Small intestine (tissue), 7 donors: ENCODE results near the gene RBM3. TPM values are rescaled to one million over a fixed set of nuclear protein-coding genes. Genes with fewer than 3 reads are reported as not detected.

Experiments
- DNase-seq, 2 donors: peaks; one replicate each; pipeline versions ENCODE4 v3.0.0 to v3.0.0-alpha.2; 2013
- FAIRE-seq: peaks from 2 replicates; lab custom pipeline; 2012; peaks lifted over from hg19 to GRCh38; lab: Jason Lieb, UNC
- H3K27ac ChIP-seq, 3 donors: one replicate each; pipeline ENCODE4 v1.5.1; 2013; ENCODE audit warnings: low read length in 2 of 3, mild to moderate bottlenecking in 2 of 3, control low read depth in 1 of 3, inconsistent platforms in 1 of 3, low read depth in 1 of 3, moderate library complexity in 1 of 3
- H3K27me3 ChIP-seq, 3 donors: one replicate each; pipeline ENCODE4 v1.6.1; 2013; ENCODE audit warnings: low read length in 3 of 3, inconsistent platforms in 1 of 3; ENCODE audit not compliant: control insufficient read depth in 3 of 3, insufficient read depth in 3 of 3
- H3K36me3 ChIP-seq, 3 donors: one replicate each; pipeline ENCODE4 v1.6.1; 2013; ENCODE audit warnings: low read length in 3 of 3, inconsistent platforms in 1 of 3, low read depth in 1 of 3, mild to moderate bottlenecking in 1 of 3, moderate library complexity in 1 of 3; ENCODE audit not compliant: control insufficient read depth in 3 of 3, insufficient read depth in 2 of 3
- H3K4me1 ChIP-seq, 3 donors: one replicate each; pipeline ENCODE4 v1.6.1; 2013; ENCODE audit warnings: low read length in 2 of 3, inconsistent platforms in 1 of 3, low read depth in 1 of 3, mild to moderate bottlenecking in 1 of 3, moderate library complexity in 1 of 3; ENCODE audit not compliant: control insufficient read depth in 3 of 3, insufficient read depth in 2 of 3
- H3K4me3 ChIP-seq, 3 donors: one replicate each; pipeline ENCODE4 v1.5.1; 2013; ENCODE audit warnings: low read length in 3 of 3, control low read depth in 1 of 3, inconsistent platforms in 1 of 3, low read depth in 1 of 3, mild to moderate bottlenecking in 1 of 3, moderate library complexity in 1 of 3
- H3K9me3 ChIP-seq, 2 donors: one replicate each; pipeline ENCODE4 v1.6.1; 2013; ENCODE audit warnings: low read depth in 1 of 2, low read length in 1 of 2; ENCODE audit not compliant: control insufficient read depth in 2 of 2, insufficient read depth in 1 of 2
- WGBS, 3 donors: extraction: QIAGEN DNeasy Blood & Tissue Kit; methylation state at CpG; one replicate each; pipeline ENCODE4 v1.1.7; 2013; 5-methylcytosine and 5-hydroxymethylcytosine counted together
- polyA plus RNA-seq, 4 donors: library from polyadenylated mRNA; stranded (reverse) in 3 of 4; unstranded in 1 of 4; fragments of 200-250 nt in 3 of 4; fragments of 120-200 nt in 1 of 4; gene quantifications; one replicate each; pipeline versions ENCODE4 v1.2.1 to v1.2.3, GENCODE V29; 2013
- donor health status: healthy with polysubstance abuse.
- donor health status: control.
- donor health status: control.
- donor health status: Bipolar disorder and iron deficiency.
- donor health status: healthy.

RBM3 gene
- polyA plus RNA-seq, 4 donors: 87.9 to 222 (median 173) TPM

DNA sequence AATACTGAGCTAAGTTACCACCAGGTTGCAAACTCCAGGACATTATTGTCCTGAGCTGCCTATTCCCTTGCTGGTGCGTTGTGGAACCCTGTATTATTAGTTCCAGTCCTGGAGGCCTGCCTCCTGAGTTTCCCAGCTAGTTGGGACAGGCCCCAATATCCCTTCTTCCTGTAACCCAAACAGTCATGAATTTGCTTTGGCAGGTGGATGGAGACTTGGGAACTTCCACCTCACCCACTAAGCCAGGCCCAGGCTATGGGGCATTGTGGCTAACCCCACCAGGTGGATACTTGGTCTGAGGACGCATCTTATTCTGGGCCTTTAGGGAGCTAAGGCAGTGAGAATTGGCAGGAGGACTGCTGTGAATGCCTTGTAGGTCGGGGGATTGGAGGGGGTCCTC is 5.0 kb downstream of the RBM3 start:
- no peak for FAIRE-seq

DNA sequence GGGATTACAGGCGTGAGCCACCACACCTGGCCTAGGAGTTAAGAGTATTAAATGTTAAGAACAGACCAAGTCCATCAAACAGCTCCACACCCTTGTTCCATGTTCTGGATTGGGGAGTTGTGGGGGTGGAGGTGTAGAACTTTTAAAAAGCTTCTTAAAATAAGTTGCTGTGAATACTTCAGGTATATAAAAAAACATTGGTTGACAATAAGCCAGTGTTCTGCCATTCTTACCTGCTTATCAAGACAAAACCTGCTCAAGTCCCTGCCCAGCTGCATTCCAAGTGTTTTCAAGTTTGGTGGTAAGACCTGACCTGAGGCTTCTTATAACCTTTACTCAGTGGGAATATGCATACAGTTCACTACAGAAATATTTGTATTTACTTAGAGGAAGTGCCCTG is 6.4 kb downstream of the RBM3 start:
- no peaks in the 10 kb centered on the region for H3K9me3 ChIP-seq
- H3K36me3 ChIP-seq: peaks cover 0 to 26% (median 2%) of the 10 kb centered on the region in 3 donors
- no peak for DNase-seq
- no peak for FAIRE-seq
- 60 to 85% (median 75%) methylated on average over 1 of the region's 1 CpG for WGBS, 3 donors
- no peaks in the 10 kb centered on the region for H3K27me3 ChIP-seq
- H3K4me3 ChIP-seq: no peak overlapping the region
- H3K27ac ChIP-seq: no peak overlapping the region
- H3K4me1 ChIP-seq: peaks cover 0 to 6% (median 0%) of the 10 kb centered on the region in 3 donors

More for the DNA sequence above, 5.0 kb downstream of the RBM3 start:
- Histone ChIP-seq H3K27me3 (no peaks in the 10 kb centered on the region), H3K4me3 (no peak overlapping the region), H3K9me3 (no peaks in the 10 kb centered on the region), H3K4me1 (peaks cover 0 to 11% (median 0%) of the 10 kb centered on the region in 3 donors), H3K27ac (no peak overlapping the region), H3K36me3 (peaks cover 0 to 33% (median 4%) of the 10 kb centered on the region in 3 donors)
- WGBS, 3 donors: 73 to 92% (median 92%) methylated on average over 3 of the region's 3 CpGs
- DNase-seq: no peak

GRCh38 chrX:48584698-48585097 is 10.4 kb downstream of the RBM3 start:
- no peak for FAIRE-seq

GRCh38 chrX:48589482-48590162 is 15.3 kb downstream of the RBM3 start:
- no peaks in the 10 kb centered on the region for H3K27me3 ChIP-seq
- peak in 1 of 2 donors; percentile 47 for DNase-seq
- no peaks in the 10 kb centered on the region for H3K9me3 ChIP-seq
- no peak for FAIRE-seq
- 57 to 75% (median 62%) methylated on average over 7 to 13 of the region's 13 CpGs for WGBS, 3 donors
- no peaks in the 10 kb centered on the region for H3K4me1 ChIP-seq
- no peak overlapping the region for H3K4me3 ChIP-seq
- no peaks in the 10 kb centered on the region for H3K36me3 ChIP-seq
- no peak overlapping the region for H3K27ac ChIP-seq

More at GRCh38 chrX:48584698-48585097, 10.4 kb downstream of the RBM3 start:
- Histone ChIP-seq H3K4me1 (no peaks in the 10 kb centered on the region), H3K36me3 (peaks cover 0 to 3% (median 2%) of the 10 kb centered on the region in 3 donors), H3K9me3 (no peaks in the 10 kb centered on the region), H3K27ac (no peak overlapping the region), H3K4me3 (no peak overlapping the region), H3K27me3 (no peaks in the 10 kb centered on the region)
- 49 to 71% (median 56%) methylated on average over 2 of the region's 2 CpGs for WGBS, 3 donors
- no peak for DNase-seq

GRCh38 chrX:48590203-48591103 is 16.2 kb downstream of the RBM3 start:
- Histone ChIP-seq H3K27me3 (no peaks in the 10 kb centered on the region), H3K36me3 (no peaks in the 10 kb centered on the region), H3K9me3 (no peaks in the 10 kb centered on the region), H3K27ac (peak overlapping the region in 2 of 3 donors; percentile 46 to 79), H3K4me3 (no peak overlapping the region), H3K4me1 (no peaks in the 10 kb centered on the region)
- FAIRE-seq (no peak), DNase-seq (no peak)
- 83 to 98% (median 89%) methylated on average over 14 to 21 of the region's 21 CpGs for WGBS, 3 donors

GRCh38 chrX:48591255-48591791 is 17.0 kb downstream of the RBM3 start:
- 66 to 69% (median 68%) methylated on average over 9 of the region's 9 CpGs for WGBS, 3 donors
- FAIRE-seq (no peak), DNase-seq (peak; percentile 41 to 73)
- H3K36me3 ChIP-seq: no peaks in the 10 kb centered on the region
- no peaks in the 10 kb centered on the region for H3K9me3 ChIP-seq
- H3K4me3 ChIP-seq: no peak overlapping the region
- H3K4me1 ChIP-seq: no peaks in the 10 kb centered on the region
- no peaks in the 10 kb centered on the region for H3K27me3 ChIP-seq
- H3K27ac ChIP-seq: peak overlapping the region in 1 of 3 donors; percentile 83

DNA sequence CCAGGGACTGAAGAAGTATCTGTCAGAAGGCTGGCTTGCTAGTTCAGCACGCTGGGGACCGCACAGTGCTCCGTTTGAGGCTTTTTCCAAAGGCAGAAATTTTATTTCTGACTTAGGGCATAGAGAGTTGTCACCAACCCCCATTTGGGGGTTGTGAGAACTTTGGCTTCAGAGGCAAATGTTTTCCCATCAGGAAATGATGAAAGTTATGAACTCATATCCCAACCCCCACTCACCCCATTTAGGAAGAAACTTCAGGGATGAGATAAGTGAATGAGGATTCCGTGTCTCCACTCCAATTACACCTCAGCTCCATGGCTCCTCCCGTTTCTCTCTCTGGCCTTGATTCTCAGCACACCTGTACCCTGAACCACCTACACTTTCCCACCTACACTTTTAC is 18.7 kb downstream of the RBM3 start:
- DNase-seq (no peak), FAIRE-seq (no peak)
- H3K4me3 ChIP-seq: no peak overlapping the region
- H3K9me3 ChIP-seq: no peaks in the 10 kb centered on the region
- H3K27me3 ChIP-seq: no peaks in the 10 kb centered on the region
- 69 to 78% (median 72%) methylated on average over 5 of the region's 5 CpGs for WGBS, 3 donors
- no peaks in the 10 kb centered on the region for H3K36me3 ChIP-seq
- H3K27ac ChIP-seq: no peak overlapping the region
- H3K4me1 ChIP-seq: no peaks in the 10 kb centered on the region

DNA sequence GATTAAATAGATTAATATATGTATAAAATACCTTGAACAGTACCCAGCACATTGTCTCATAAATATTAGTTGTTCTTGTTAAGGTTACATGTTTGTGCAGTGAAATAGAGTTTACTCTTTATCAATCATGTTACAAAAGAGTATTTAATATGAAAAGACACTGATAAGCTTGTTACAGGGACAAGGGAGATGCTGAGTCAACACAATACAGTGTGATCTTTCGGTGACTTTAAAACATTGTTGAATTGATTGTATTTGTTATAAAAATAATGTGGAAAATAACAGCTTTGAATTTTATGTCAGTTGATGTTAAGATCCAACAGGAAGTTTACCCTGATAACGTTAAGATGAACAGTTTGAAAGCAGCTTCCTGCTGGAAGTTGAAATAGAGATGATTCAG is 21.6 kb downstream of the RBM3 start:
- no peaks in the 10 kb centered on the region for H3K9me3 ChIP-seq
- no peak for FAIRE-seq
- WGBS, 3 donors: 28 to 47% (median 43%) methylated on average over 2 of the region's 2 CpGs

More for the DNA sequence above, 21.6 kb downstream of the RBM3 start:
- Histone ChIP-seq H3K4me3 (no peak overlapping the region), H3K4me1 (peaks cover 0 to 6% (median 0%) of the 10 kb centered on the region in 3 donors), H3K27me3 (no peaks in the 10 kb centered on the region), H3K27ac (no peak overlapping the region), H3K36me3 (peaks cover 0 to 25% (median 5%) of the 10 kb centered on the region in 3 donors)
- no peak for DNase-seq
